HepG2 (cell line): ENCODE measurements around the gene FZD4. TPM values are rescaled to one million over a fixed set of nuclear protein-coding genes. Genes with fewer than 3 reads are reported as not detected.
A peak's percentile ranks its signal among the peaks of the same experiment; 100 is the strongest.

Source experiments
- ATAC-seq: fragments of 200-7000 bp; cut with Tn5 transposase; 3 replicates; pipeline ENCODE4 v1.9.1; 2020; ENCODE audit warnings: mild to moderate bottlenecking, moderate library complexity
- BruUV-seq: library from RNA; stranded (reverse); fragments of 400-500 nt; replicated peaks from 2 replicates; lab custom pipeline; 2021; lab: Mats Ljungman, UMichigan
- CTCF ChIA-PET: fragments of 300-600 bp; formaldehyde crosslinking; extraction: SDS; loops from one replicate; lab custom pipeline; 2021; ENCODE audit warnings: low total read pairs, inconsistent platforms, low intra/inter-chr PET ratio; lab: Yijun Ruan, JAX
- POLR2A ChIA-PET: fragments of 350-600 bp; sonication (Branson Sonifier 250); formaldehyde crosslinking; loops from one replicate; lab custom pipeline; 2020; ENCODE audit warnings: antibody characterized with exemption, inconsistent platforms; lab: Yijun Ruan, JAX
- DNase-seq: peaks from one replicate; pipeline ENCODE4 v3.0.0-alpha.2; 2015; ENCODE audit warnings: low spot score
- FAIRE-seq: peaks from 3 replicates; lab custom pipeline; 2011; peaks lifted over from hg19 to GRCh38; lab: Jason Lieb, UNC
- H2AFZ ChIP-seq: one replicate; pipeline ENCODE4 v1.6.1; 2011; ENCODE audit warnings: low read length, inconsistent platforms
- H3K27ac ChIP-seq: fragments of 300-600 bp; 3 replicates; pipeline ENCODE4 v1.8.0; 2011; ENCODE audit warnings: mixed run types, mild to moderate bottlenecking, mixed read lengths, low read length, inconsistent platforms; ENCODE audit not compliant: insufficient read depth; ENCODE audit errors: extremely low read length
- H3K27me3 ChIP-seq, 2 experiments: fragments of 200-600 bp in 1 of 2; 2 replicates in 1 of 2; 3 replicates in 1 of 2; pipeline versions ENCODE4 v1.6.0 to v1.8.0; 2011; ENCODE audit warnings: low read length in 2 of 2, mild to moderate bottlenecking in 2 of 2, moderate library complexity in 2 of 2, inconsistent platforms in 1 of 2; ENCODE audit not compliant: insufficient read depth in 2 of 2, control insufficient read depth in 1 of 2
- H3K36me3 ChIP-seq, 2 experiments: fragments of 200-600 bp in 1 of 2; replicated peaks in 1 of 2; 2 replicates in 1 of 2; 3 replicates in 1 of 2; pipeline versions ENCODE4 v1.5.1 to v1.8.0; 2011; ENCODE audit warnings: low read length in 2 of 2, inconsistent platforms in 1 of 2; ENCODE audit not compliant: insufficient read depth in 2 of 2, control insufficient read depth in 1 of 2
- H3K4me1 ChIP-seq: 2 replicates; pipeline ENCODE4 v1.5.1; 2012; ENCODE audit warnings: low read length, inconsistent platforms; ENCODE audit not compliant: insufficient read depth
- H3K4me2 ChIP-seq: 2 replicates; pipeline ENCODE4 v1.6.0; 2011; ENCODE audit warnings: low read depth, low read length, inconsistent platforms
- H3K4me3 ChIP-seq, 3 experiments: fragments of 200-600 bp in 1 of 3; sonication (generic), shearing (Covaris generic) in 1 of 3; replicated peaks in 1 of 3; 2 replicates each; pipeline ENCODE4 v1.5.1; 2011 to 2016; ENCODE audit warnings: low read length in 3 of 3, inconsistent platforms in 2 of 3, low read depth in 2 of 3, mild to moderate bottlenecking in 2 of 3, control low read depth in 1 of 3, mixed read lengths in 1 of 3; ENCODE audit not compliant: insufficient read depth in 1 of 3
- H3K79me2 ChIP-seq: one replicate; pipeline ENCODE4 v1.6.1; 2011; ENCODE audit warnings: low read length, inconsistent platforms; ENCODE audit not compliant: insufficient read depth
- H3K9ac ChIP-seq: 2 replicates; pipeline ENCODE4 v1.6.0; 2011; ENCODE audit warnings: mild to moderate bottlenecking, low read depth, low read length, inconsistent platforms; ENCODE audit not compliant: insufficient read depth
- H3K9me3 ChIP-seq: 2 replicates; pipeline ENCODE4 v1.5.1; 2012; ENCODE audit warnings: mild to moderate bottlenecking, low read length
- H4K20me1 ChIP-seq: 2 replicates; pipeline ENCODE4 v1.6.0; 2011; ENCODE audit warnings: inconsistent platforms, mild to moderate bottlenecking, low read length, moderate library complexity; ENCODE audit not compliant: insufficient read depth
- ARID5B ChIP-seq: IDR thresholded peaks from 2 replicates; pipeline ENCODE4 v1.4.0; 2020; ENCODE audit warnings: mild to moderate bottlenecking, missing genetic modification reagents
- ARNTL ChIP-seq: sonication (generic); formaldehyde crosslinking; IDR thresholded peaks from 2 replicates; pipeline ENCODE4 v1.4.0; 2020; ENCODE audit warnings: mild to moderate bottlenecking, missing genetic modification reagents
- ATAD3A ChIP-seq: sonication (generic); formaldehyde crosslinking; IDR thresholded peaks from 2 replicates; pipeline ENCODE4 v1.4.0; 2020; ENCODE audit warnings: missing genetic modification reagents
- IKZF1 ChIP-seq: fragments of 450-650 bp; IDR thresholded peaks from 2 replicates; pipeline ENCODE4 v1.7.1; 2016
- PHF20 ChIP-seq: sonication (generic); formaldehyde crosslinking; IDR thresholded peaks from 2 replicates; pipeline ENCODE4 v1.5.0; 2020; ENCODE audit warnings: mild to moderate bottlenecking, missing genetic modification reagents
- PRDM15 ChIP-seq: sonication (generic); formaldehyde crosslinking; IDR thresholded peaks from 2 replicates; pipeline ENCODE4 v1.4.0; 2020; ENCODE audit warnings: missing genetic modification reagents
- RBM22 ChIP-seq: fragments of 200-400 bp; formaldehyde crosslinking; optimal IDR thresholded peaks from 2 replicates; pipeline ENCODE3; 2017; ENCODE audit warnings: mild to moderate bottlenecking, low read length, moderate library complexity
- TBP ChIP-seq: sonication (generic); formaldehyde crosslinking; IDR thresholded peaks from 2 replicates; pipeline ENCODE4 v1.5.0; 2020; ENCODE audit warnings: missing genetic modification reagents
- TEAD3 ChIP-seq: optimal IDR thresholded peaks from 2 replicates; pipeline ENCODE3; 2016; ENCODE audit warnings: borderline replicate concordance
- THAP11 ChIP-seq: IDR thresholded peaks from 2 replicates; pipeline ENCODE4 v1.6.1; 2016; ENCODE audit warnings: missing biosample characterization, missing genetic modification reagents
- ZBTB33 ChIP-seq: sonication (generic); formaldehyde crosslinking; IDR thresholded peaks from 2 replicates; pipeline ENCODE4 v1.4.0; 2020; ENCODE audit warnings: missing genetic modification reagents
- ZNF382 ChIP-seq: sonication (generic); formaldehyde crosslinking; IDR thresholded peaks from 2 replicates; pipeline ENCODE4 v1.5.0; 2020; ENCODE audit warnings: missing genetic modification reagents, mild to moderate bottlenecking, borderline replicate concordance
- ZNF724P ChIP-seq: sonication (generic); formaldehyde crosslinking; IDR thresholded peaks from 2 replicates; pipeline ENCODE4 v1.8.0; 2022; ENCODE audit warnings: missing genetic modification reagents, borderline replicate concordance
- ZNF761 ChIP-seq: sonication (generic); formaldehyde crosslinking; conservative IDR thresholded peaks from 2 replicates; pipeline ENCODE4 v1.4.0; 2020; ENCODE audit warnings: mild to moderate bottlenecking, missing genetic modification reagents
- WGBS: methylation state at CpG from one replicate; pipeline ENCODE4 v1.1.6; 2017; ENCODE audit warnings: low lambda C conversion rate; 5-methylcytosine and 5-hydroxymethylcytosine counted together
- in situ Hi-C: cut with HindIII; loops from 2 replicates; pipeline ENCODE4 v1.10.0; 2017; ENCODE audit warnings: low pct_unique_long_range_greater_than_20kb; ENCODE audit not compliant: extremely low pct_ligation_motif_present
- intact Hi-C: fragments of 100-400 bp; cut with micrococcal nuclease; formaldehyde crosslinking; loops from one replicate; pipeline ENCODE4 v1.10.0; 2022; ENCODE audit not compliant: unreplicated experiment
- polyA plus RNA-seq, 8 experiments: library from polyadenylated mRNA; depleted of rRNA in 3 of 8; stranded (reverse) in 7 of 8; unstranded in 1 of 8; fragments of >200 nt; fragmentation: Illumina TruSeq in 4 of 8; extraction: Trizol in 4 of 8; gene quantifications; 2 replicates each; pipeline versions ENCODE4 v1.2.1 to v1.2.3, GENCODE V29; 2011 to 2016; ENCODE audit warnings: low read depth in 4 of 8, missing spikeins in 1 of 8, mixed read lengths in 1 of 8; ENCODE audit not compliant: insufficient read depth in 1 of 8
- total RNA-seq, 5 experiments: library from RNA; depleted of rRNA; stranded (reverse); fragments of >200 nt; fragmentation: Illumina TruSeq; extraction: Trizol; gene quantifications; 2 replicates each; pipeline ENCODE4 v1.2.3, GENCODE V29; 2016; ENCODE audit warnings: low read depth in 1 of 5

Gene FZD4
- total and polyA plus RNA-seq, 2 of the 13 experiments (the other 11 are each of a cell fraction or from before 2014, with no cell fraction given) = 46.5 to 70.4 TPM

GRCh38 chr11:86954269-86955110 is 705 bp downstream of the FZD4 start:
- peak overlapping the region; percentile 85 for H3K27ac ChIP-seq
- in situ Hi-C loops = loop anchor here (5.0 kb wide), 2 partner anchors 43 to 83 kb away; partner anchors contain the start of gene TMEM135
- ATAC-seq = no peak; the same call in 2 of the 3 replicates
- H2AFZ ChIP-seq = no peak overlapping the region
- peak overlapping the region; percentile 71 to 87 (median 79) for H3K4me3 ChIP-seq
- peaks cover 6 to 18% of the 10 kb centered on the region in 2 experiments; a peak in 4 of 5 replicates for H3K36me3 ChIP-seq
- POLR2A ChIA-PET = interaction anchor here (1.0 to 11.5 kb wide), 14 partner anchors 8 to 228 kb away, joined by 3 to 287 read pairs (median 8); partner anchors contain the start of gene TMEM135
- H3K4me2 ChIP-seq = peak overlapping the region; percentile 81
- peaks cover 8% of the 10 kb centered on the region for H4K20me1 ChIP-seq
- BruUV-seq = no TSS peak
- no peak for FAIRE-seq
- H3K79me2 ChIP-seq = peaks cover 61% of the 10 kb centered on the region
- WGBS = 2% methylated on average over 13 of the region's 43 CpGs
- no peaks in the 10 kb centered on the region for H3K9me3 ChIP-seq
- DNase-seq = no peak
- no peaks in the 10 kb centered on the region; a peak in 1 of 5 replicates for H3K27me3 ChIP-seq
- H3K4me1 ChIP-seq = peaks cover 61% of the 10 kb centered on the region
- intact Hi-C loops = loop anchor here (1.0 to 5.0 kb wide), 4 partner anchors 13 to 338 kb away; partner anchors contain the start of gene TMEM135
- CTCF ChIA-PET = no interaction called here
- peak overlapping the region; percentile 91 for H3K9ac ChIP-seq
- TF ChIP-seq PHF20 (CRISPR knock-in tag) = no peak
- TF ChIP-seq ZNF382 = no peak
- no peak for TF ChIP-seq RBM22
- 0 out of 2 replicates have a peak, but pooled peaks have one; percentile 69 for TF ChIP-seq PRDM15 (CRISPR knock-in tag)
- no peak for TF ChIP-seq ZBTB33 (CRISPR knock-in tag)
- TF ChIP-seq THAP11 = no peak
- TF ChIP-seq ZNF761 = no peak
- no peak for TF ChIP-seq IKZF1
- TF ChIP-seq TEAD3 = no peak
- TF ChIP-seq ATAD3A = no peak
- TF ChIP-seq ARID5B (CRISPR knock-in tag) = no peak
- TF ChIP-seq TBP (CRISPR knock-in tag) = no peak
- TF ChIP-seq ZNF724P (CRISPR knock-in tag) = peak; percentile 39; the same call in 1 of the 2 replicates
- TF ChIP-seq ARNTL (CRISPR knock-in tag) = no peak
